ENCODE data around the gene PARP3.

Gene PARP3

GRCh38 chr3:51948016-51948580, 5.9 kb downstream of the PARP3 start:
- no peak for DNase-seq (ENCODE audit: low read depth in 2 of 2)

- no peak for DNase-seq (ENCODE audit: low read depth in 2 of 2)
Measured at GRCh38 chr3:51949121-51949520, 7.0 kb downstream of the PARP3 start.

- no peak for DNase-seq (ENCODE audit: low read depth in 2 of 2)
Measured at GRCh38 chr3:51950899-51951298, 8.7 kb downstream of the PARP3 start.

- DNase-seq (ENCODE audit: low read depth in 2 of 2): no peak
Measured at GRCh38 chr3:51953445-51953844, 11.3 kb downstream of the PARP3 start.

- DNase-seq (ENCODE audit: low read depth in 2 of 2): no peak
Measured at GRCh38 chr3:51954105-51954504, 11.9 kb downstream of the PARP3 start.

GRCh38 chr3:51954713-51955112, 12.6 kb downstream of the PARP3 start:
- no peak for DNase-seq (ENCODE audit: low read depth in 2 of 2)

GRCh38 chr3:51955175-51955892, 13.2 kb downstream of the PARP3 start, which contains the start of gene GPR62:
Gene GPR62, plus strand, starts transcription at chr3:51955381. Its CDS starts 272 bp downstream, at chr3:51955653.
- no peak for DNase-seq (ENCODE audit: low read depth in 2 of 2)

- peak in 1 of 2 donors; percentile 31 for DNase-seq (ENCODE audit: low read depth in 2 of 2)
Measured at GRCh38 chr3:51955893-51956770, 14.0 kb downstream of the PARP3 start.

GRCh38 chr3:51957520-51958205, 15.5 kb downstream of the PARP3 start:
- no peak for DNase-seq (ENCODE audit: low read depth in 2 of 2)

- no peak for DNase-seq (ENCODE audit: low read depth in 2 of 2)
Measured at GRCh38 chr3:51958603-51959521, 16.7 kb downstream of the PARP3 start.

- no peak for DNase-seq (ENCODE audit: low read depth in 2 of 2)
Measured at GRCh38 chr3:51959651-51960050, 17.5 kb downstream of the PARP3 start.

GRCh38 chr3:51960386-51960785, 18.2 kb downstream of the PARP3 start:
- no peak for DNase-seq (ENCODE audit: low read depth in 2 of 2)

GRCh38 chr3:51961011-51961410, 18.8 kb downstream of the PARP3 start:
- no peak for DNase-seq (ENCODE audit: low read depth in 2 of 2)

- no peak for DNase-seq (ENCODE audit: low read depth in 2 of 2)
Measured at GRCh38 chr3:51961602-51962569, 19.7 kb downstream of the PARP3 start.

GRCh38 chr3:51962854-51963530, 20.8 kb downstream of the PARP3 start:
- DNase-seq (ENCODE audit: low read depth in 2 of 2): no peak

- DNase-seq (ENCODE audit: low read depth in 2 of 2): no peak
Measured at GRCh38 chr3:51963951-51964451, 21.8 kb downstream of the PARP3 start.

- DNase-seq (ENCODE audit: low read depth in 2 of 2): no peak
Measured at GRCh38 chr3:51964521-51964920, 22.4 kb downstream of the PARP3 start.

GRCh38 chr3:51966016-51966415, 23.9 kb downstream of the PARP3 start:
- no peak for DNase-seq (ENCODE audit: low read depth in 2 of 2)

- no peak for DNase-seq (ENCODE audit: low read depth in 2 of 2)
Measured at GRCh38 chr3:51966486-51966885, 24.3 kb downstream of the PARP3 start.

All from stimulated activated CD4-positive, alpha-beta T cell treated with anti-CD3 and anti-CD28 coated beads, Interleukin-1b, Interleukin-23, amount 100 ng/mL, for 4 hours (primary cell).